ENCODE data around the gene PTGER2.

Gene PTGER2

DNA sequence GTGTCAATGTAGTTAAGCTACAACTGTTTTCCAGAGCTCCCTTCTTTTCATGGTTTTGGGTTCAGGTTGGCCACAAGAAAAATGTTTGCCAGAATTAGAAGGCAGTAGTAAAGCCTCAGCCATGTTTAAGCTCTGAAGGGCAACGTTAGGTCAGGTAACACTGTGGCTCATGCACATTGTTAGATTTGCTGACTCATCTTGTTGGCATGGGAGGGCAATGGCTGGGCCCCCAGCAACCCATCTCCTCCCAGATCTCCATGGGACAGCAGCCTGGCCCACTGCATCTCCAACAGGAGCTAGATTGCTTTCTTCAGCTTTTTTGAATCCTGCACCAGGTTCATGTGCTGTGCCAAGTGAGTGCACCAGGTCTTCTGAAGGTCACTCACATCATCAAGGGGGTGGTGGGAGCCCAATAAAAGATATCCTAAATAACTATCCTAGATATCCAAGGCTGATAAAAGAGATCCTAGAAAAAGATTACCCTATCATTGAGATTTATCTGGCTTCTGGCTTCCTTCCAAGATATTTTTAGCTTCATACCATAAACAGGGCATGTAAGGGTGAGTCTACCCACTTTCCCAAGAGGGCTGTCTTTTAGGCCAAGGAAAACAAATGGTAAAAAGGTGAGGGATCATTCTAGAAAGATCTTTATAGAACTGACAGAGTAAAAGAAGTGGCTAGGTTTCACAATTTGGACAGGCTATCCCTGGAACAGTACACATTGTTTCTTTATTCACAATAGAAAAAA lies 28.9 kb downstream of the PTGER2 start:
- DNase-seq = no peak

DNA sequence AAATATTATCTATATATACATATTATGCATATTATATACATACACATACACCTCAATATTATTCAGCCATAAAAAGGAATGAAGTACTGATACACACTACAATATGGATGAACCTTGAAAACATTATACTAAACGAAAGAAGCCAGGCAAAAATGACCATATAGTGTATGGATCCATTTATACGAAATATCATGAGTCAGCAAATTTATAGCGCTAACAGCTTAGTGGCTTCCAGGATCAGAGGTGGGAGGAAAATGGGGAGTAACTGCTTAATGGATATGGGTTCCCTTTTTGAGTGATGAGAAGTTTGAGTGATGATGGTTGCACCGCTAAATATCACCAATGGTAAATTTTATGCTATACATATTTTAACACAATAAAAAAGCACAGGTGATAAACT lies 32.7 kb downstream of the PTGER2 start:
- DNase-seq = no peak

DNA sequence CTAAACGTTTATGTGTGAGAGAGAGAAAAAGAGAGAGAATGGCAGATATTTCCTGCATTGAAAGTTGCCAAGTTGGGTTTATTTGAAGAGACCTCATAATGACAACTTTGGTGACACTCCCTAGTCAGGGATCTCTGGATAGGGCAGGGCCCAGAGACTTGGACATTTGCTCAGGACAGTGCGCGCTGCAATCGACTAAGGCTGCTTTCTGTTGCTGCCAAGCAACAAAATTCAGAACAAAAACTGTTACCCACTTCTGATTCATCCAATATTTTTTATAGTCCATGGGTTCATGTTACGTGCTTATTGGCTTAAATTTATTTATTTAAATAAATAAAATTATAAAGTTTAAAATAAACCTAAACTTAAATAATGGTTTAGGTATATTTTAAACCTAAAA lies 34.2 kb downstream of the PTGER2 start:
- DNase-seq = no peak

DNA sequence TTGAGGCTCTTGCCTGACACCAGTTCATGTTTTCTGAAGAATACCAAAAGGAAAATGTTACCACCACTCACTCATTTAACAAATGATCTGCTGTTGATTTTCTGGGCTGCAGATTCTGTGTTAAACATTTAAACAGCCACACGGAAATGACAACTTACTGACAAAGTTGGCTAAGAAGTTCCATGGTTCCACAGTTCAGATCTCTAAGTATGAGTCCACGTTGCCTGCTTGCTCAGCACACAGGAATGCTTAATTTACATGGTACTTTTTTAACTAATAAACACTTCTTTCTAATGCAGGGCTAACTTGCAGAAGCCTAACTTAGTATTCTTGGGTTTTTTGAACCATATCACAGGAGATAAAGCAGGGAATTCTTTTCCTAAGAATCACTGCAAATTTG lies 34.7 kb downstream of the PTGER2 start:
- no peak for DNase-seq

DNA sequence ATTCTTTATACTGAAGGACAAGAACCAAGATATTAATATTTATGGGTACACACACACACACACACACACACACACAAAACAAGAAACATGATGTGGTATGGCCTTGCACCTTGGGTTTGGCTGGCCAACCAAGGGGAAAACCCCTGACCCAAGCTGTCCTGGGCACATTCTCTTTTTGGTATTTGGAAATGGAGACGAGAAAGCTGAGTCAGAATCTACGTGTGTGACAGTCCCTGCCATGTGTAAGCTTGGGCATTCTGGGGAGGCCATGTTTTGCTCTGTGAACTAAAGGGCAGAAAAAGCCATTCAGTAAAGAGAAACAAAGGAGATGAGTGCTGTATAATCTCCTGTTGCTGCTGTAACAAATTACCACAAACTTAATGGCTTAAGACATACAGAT lies 35.6 kb downstream of the PTGER2 start:
- no peak for DNase-seq

DNA sequence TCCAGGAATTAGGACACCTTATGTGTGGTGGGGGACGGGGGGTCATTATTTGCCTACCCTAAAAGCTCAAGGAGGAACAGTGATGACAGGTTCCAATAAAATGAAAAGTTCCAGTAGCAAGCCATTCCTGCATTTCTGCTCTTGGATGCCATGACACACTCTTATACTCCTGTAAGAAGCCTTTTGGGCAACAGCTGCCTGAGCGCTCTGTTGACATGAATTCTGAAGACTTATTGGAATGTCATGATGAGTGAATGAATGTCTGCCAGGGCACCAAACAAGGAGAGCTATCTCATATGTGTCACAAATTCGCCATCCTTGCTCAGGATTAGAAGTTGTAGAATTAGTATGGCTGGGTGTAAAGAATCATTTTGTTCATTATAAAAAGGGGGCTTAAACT lies 36.3 kb downstream of the PTGER2 start:
- DNase-seq = no peak

DNA sequence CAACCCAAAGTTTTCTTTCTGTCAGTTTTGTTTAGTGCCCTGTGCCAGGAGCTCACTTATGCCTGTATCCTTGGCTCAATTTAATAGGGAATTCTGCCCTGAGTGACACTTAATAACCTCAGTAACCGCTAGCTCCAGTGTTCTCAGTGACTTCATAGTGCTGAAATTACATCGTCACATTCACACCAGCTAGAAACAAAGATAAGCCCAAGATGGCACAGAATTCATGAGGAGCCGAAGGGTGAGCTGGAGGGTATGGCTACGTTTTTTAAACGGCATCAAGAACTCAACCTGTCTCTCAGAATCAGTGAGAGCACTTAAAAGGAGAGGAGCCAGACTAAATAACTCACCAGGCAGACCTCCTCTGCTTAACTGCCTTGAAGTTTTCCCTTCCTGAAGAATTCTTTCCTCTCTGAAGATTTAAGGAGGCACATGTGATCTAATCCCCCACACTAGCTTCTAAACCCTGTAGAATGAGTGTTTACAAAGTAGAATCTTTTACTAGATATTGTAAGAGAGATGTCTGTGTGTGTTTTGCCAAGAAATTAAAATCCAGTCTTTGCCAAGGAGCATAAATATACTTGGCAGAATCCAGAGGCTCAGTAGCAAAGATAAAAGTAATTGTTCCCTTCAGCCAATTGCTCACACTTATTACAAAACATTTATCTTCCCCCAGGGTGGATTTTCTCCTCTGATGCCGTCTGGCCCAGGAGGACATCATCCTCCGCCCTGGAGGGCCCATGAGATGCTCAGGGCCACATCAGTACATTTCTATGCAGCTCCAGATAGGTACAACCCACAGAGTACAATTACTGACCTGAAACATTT lies 37.3 kb downstream of the PTGER2 start:
- no peak for DNase-seq

DNA sequence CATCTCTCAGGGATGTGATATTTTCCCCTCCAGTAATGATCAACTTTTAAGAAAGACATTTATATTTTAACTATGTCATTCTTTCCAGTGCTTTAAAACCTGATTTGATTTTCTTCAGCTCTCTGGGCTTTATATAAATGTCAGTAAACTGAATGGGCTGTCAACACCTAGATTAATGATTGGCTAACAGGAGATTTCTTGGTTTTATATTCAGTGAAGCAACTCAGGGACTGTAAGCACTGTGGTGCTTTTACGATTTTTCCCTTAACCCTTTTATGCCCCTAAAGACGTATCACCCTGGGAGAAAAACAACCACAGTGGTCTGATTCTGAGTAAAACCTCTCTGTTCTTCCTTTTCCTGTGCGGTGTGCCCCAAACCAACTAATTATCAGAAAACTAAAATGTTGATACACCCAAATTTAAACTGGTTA lies 38.0 kb downstream of the PTGER2 start:
- no peak for DNase-seq

DNA sequence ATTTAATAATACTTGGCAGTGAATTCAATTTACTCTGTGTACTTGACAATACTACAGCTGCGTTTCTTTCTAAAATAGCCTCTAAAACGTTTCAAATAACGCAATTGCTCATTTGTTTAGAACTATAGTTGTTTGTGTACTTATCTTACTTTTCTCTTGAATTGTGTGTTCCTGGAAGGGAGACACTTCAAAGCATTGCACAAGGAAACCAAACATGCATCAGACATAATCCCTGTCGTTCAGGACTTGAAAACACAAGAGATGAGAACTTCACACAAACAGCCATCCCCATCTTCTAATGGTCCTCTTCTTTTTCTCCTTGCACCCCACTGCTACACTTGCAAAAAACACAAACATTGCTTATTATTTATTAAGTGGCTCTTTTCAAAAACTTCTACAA lies 38.5 kb downstream of the PTGER2 start:
- DNase-seq = no peak

DNA sequence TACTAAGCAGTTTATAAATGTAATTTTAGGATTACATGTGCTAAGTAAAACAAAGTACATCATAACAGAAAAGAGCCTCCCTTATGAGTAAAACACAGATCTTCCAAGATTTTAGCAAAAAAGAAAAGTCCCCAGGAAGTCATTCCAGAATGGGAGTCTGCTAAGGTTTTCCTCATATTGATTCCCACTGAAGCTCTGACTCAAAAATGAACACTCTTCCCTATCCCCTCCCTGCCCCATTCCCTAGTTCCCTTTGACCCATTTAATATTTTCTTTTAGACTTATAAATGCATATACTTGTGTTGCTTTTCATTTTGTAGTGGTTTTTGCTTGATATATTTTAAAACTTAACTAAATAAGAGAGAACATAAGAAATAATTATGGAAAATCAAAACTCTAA lies 40.1 kb downstream of the PTGER2 start:
- DNase-seq = no peak

DNA sequence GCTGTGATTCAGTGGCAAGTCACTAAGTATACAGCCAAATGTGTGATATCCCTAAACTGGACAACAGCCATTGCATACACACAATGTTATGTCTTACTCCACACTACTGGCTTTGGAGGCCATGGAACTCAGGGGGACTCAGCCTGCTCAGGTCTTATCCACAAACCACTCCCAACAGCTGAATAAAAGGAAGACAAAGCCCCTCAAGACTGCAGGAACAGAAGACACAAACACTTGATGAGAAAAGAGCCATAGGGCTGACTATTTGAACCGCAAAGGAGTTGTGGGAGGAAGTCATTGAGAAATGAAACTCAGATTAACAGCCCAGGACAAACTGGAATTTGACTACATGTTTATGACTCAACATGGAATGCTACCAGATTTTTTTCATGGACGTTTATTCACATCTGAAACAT lies 40.9 kb downstream of the PTGER2 start:
- no peak for DNase-seq

DNA sequence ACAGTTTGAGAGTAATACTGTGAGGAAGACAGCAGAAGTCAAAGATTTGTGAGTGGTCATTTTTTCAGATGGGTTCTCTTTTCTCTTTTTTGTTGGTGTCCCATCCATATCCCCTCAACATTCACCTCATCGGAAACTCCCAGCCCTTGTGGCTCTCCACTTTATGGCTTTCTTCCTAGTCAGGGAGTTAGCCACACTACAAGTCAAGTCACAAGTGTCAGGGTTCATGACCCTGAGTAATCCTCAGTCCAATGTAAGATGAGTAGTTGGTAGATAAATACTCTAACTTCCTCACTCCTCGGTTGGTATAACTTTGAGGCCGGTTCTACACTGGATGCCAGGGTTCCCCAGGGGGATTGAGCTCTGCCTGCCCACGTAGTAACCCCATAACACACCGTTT lies 41.4 kb downstream of the PTGER2 start:
- DNase-seq = no peak

DNA sequence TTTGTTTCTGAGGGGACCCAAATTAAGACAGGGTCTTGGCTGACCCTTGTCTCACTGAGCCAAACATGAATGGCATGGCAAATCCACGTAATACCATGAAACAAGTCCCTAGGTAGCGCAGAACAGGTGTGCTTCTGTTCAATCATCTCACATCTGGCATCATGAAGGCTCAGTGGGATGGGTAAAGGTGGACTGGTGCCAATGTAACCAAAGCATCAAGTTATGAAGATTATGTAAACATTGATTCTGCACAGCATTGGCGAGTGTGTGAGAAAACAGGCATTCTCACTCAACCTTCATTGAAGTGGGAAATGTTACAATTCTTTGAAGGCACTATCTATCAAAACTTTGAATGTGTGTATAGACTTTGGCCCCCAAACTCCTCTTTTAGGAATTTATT lies 41.9 kb downstream of the PTGER2 start:
- DNase-seq = peak; percentile 55

DNA sequence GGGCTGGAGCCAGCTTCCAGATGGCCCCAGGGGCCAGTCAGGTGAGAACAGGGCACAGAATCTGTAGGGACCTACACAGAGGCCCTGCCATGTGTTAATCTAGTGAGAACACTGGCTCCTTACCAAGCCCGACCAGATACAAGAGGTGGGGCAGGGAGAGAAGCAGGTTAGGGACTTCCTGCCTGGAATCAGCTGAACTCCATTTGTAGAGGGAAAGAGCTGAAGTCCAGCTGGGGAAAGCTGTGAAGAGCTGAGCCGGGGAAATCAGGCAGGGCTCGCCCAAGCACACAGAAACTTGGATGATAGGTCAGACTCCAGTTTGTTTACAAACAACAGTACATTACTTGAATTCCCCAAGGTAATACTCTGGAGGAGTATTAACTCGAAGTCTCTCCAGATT lies 46.7 kb downstream of the PTGER2 start:
- DNase-seq = no peak

DNA sequence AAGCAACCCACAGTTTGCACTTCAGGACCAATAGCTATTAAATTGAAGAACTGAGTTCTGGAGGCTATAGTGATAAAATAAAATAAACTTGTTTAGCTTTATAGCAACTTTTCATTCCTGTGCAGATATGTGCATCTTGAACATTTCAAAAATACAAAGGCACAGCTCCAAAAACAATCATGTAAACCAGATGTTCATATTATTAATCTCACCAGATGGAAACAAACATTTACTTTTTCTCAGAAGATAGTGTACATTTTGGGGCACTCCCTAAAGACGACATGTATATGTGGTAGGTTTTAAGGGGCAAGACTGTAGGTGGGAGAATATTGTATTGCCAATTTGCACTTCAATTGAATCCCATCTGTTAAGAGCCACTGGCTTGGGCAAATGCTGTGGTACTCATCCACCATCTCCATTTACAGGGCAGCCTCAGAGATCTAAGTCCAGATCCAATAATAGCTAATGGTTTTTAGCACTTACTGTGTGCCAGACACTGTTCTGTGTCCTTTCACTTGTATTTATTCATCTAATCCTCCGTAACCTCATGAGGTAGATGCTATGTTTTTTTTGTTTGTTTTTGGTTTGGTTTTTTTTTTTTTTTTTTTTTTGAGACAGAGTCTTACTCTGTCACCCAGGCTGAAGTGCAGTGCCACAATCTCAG lies 49.1 kb downstream of the PTGER2 start:
- DNase-seq = no peak

DNA sequence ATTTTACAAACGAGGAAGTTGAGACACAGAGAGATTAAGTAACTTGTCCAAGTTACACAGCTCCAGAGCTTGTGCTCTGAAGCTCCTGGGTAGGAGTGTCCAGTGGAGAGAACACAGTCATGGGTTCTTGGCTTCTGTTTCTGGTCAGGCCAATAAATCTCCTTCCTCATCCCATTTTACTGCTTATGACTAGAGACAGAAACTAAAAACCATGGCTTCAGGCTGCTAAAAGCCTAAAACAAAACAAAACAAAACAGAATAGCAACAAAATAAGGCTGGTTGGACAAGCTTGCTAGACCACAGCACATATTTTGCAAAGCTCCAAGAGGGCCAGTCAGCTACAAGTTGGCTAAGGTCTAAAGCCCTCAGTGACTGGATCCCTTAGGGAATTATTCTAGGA lies 49.8 kb downstream of the PTGER2 start:
- DNase-seq = no peak

DNA sequence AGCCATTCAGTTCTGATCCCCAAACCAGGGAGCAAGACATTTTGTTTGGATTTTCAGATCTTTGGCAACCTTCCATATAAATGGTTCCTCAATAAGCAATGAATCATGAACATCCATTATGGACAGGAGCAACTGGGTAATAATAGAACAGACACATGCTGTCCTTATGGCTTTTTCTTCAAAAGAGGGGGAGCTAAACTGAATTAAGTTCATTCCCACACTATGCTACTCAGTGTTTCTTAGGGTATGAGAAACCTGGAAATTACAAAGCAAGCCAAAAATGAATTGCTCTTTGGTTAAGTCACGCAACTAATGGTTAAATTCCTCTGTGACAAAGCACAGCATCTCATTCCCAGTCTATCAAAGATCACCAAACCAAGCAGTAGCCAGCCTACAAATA lies 51.0 kb downstream of the PTGER2 start:
- DNase-seq = no peak

DNA sequence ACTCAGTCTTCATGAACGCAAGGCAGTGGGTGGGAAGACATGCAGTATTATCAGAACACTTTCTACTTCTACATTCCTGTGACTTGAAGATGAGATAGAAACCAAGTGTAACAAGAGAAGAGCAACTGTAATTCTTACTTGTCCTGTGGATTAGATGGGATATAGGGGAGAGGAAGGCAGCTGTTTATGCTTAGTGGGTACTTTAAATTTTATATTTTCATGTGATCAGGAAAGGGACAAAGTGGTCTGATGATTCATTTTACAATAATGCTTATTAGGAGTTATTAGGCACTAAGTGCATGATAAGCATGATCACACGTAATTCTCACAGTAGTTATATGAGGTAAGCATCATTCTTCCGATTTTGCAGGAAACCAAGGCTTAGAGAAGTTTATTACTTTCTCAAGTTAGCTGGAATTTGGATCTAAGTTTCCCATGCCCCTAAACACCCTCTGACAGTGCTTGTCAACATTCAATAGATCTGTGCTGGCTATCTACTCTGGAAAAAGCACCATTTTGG lies 52.7 kb downstream of the PTGER2 start:
- DNase-seq = no peak

DNA sequence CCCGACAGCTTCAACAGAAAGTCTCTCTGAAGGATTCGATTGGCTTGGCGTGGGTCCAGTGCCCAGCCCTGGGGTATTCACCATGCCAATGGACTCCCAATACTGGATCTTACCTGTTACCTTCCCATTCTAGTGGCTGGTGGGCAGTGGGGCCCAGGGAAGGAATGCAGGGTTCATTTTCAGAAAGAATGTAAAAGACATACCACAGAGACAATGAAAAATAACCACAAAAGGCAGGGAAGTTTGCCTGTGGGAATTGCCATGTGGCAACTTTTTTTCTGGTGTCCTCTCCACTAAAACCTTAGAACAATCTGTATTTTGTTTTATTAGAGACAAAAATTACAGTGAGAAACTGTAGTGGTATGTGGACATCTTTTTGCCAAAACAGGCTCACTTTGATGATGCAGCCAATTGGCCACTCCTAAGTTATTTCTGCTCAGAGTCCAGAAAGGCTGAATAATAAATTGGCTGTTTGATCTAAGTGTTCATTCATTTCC lies 55.2 kb downstream of the PTGER2 start:
- no peak for DNase-seq

DNA sequence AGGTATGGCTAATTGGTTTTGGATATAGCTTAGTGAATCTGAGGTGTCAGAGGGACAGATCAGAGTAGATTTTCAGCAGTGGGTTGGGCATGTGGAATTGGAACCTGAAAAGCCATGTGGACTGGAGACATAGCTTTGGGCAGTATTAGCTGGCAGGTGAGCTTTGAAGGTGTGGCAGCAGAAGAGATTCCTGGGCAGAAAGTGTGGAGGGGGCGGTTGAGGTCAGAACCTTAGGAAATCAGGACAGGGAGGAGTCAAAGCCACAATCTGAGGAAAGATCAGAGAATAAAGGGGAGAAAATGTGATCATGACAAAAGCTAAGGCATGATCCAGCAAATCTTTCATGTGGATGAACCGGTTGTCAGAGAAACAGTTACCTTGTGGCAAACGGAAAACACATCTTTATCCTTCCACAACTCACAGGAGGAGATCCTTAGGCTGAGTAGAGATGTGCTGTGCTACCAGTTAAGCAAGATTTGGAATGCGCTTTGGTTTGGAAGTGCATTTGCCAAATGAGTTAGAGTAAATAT lies 56.4 kb downstream of the PTGER2 start:
- DNase-seq = no peak

DNA sequence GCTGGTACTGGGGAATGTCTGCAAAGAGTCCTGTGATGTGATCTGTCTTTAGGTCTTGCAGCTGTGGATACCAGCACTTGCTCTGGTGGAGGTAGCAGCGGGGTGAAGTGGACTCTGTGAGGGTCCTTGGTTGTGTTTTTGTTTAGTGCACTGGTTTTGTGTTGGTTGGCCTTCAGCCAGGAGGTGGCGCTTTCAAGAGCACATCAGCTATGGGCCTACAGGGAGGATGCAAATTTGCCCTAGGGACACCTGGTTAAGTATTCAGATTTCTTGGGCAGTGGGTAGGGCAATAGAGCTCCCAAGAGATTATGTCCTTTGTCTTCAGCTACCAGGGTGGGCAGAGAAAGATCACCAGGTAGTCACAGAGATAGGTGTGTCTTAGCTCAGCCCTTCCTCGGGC lies 63.8 kb downstream of the PTGER2 start:
- DNase-seq = no peak
